Amygdala (tissue), 56 donors: ENCODE data around the gene HSD17B1.
"Not testable (repeated sequence)": the region's sequence is repeated elsewhere in the genome, so short reads cannot be mapped to it uniquely, and the experiment has no call there.

Experiments
- DNase-seq, 56 donors: peaks; one replicate each; lab custom pipeline; 2025; lab: John Stamatoyannopoulos, UW

The HSD17B1 gene

DNA sequence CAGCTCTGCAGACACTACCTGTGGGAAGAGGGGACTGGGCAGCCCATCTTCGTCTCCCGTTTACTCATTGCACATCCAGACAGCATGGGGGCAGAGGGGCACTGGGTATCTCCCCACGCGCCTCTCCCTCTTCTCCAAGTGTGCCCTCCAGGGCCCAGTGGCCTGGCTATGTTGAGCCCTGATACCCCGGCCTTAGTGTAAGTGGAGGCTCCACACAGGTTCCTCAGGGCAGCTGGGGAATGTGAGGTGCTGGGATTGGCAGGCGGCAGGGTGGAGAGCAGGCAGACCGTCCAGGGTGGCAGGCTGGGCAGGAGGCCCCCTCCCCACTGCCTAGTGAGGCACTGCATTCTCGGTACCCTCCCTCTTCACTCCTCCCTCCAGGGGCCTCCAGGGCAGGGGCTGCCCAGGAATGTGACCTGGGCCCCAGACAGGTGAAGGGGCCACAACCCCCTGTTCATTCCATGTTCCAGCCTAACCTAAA, 29.9 kb upstream of the HSD17B1 start:
- no peak for DNase-seq

DNA sequence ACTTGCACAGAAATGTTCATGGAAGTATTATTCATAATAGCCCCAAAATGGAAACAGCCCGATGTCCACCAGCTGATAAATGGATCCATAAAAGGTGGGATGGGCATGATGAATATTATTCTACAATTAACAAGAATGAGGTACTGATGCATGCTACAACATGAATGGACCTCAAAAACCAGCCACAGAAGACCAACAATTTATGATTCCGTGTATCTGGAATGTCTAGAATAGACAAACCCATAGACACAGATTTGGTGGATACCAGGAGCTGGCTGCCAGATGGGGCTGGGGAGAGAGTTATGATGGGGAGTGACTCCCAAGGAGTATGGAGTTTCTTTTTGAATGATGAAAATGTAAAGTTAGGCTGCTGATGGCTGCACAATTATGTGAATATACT, 27.5 kb upstream of the HSD17B1 start:
- DNase-seq, result no peak

DNA sequence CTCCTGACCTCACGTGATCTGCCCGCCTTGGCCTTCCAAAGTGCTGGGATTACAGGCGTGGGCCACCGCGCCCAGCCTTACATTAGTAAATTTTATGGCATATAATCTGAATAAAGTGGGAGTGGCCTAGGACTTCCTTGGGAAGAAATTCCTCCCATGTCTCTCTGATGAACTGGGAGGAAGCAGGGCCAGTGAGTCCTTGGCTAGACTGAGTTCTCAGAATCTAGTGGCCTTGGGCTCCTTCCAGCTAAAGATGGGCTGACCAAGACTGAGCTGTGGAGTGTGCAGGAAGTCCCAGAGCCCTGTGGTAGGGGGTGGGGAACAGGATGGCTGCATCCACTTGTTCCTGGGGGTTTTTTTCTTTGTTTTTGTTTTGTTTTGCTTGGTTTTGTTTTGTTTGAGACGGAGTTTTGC, 26.7 kb upstream of the HSD17B1 start:
- DNase-seq, result no peak

DNA sequence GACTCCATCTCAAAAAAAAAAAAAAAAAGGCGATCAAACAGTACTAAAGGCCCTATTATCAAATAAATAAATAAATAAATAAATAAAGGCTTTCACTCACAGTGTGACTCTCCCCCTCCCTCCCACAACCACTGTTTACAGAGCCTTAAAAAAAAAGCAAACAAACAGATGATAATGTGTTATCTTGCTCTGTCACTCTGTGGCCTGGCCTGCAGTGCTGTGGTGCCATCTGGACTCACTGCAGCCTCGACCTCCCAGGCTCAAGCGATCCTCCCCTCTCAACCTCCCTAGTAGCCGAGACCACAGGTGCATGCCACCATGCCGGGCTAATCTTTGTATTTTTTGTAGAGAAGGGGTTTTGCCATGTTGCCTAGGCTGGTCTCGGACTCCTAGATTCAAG, 24.8 kb upstream of the HSD17B1 start:
- peak in 1 of 56 donors; percentile 8 for DNase-seq

DNA sequence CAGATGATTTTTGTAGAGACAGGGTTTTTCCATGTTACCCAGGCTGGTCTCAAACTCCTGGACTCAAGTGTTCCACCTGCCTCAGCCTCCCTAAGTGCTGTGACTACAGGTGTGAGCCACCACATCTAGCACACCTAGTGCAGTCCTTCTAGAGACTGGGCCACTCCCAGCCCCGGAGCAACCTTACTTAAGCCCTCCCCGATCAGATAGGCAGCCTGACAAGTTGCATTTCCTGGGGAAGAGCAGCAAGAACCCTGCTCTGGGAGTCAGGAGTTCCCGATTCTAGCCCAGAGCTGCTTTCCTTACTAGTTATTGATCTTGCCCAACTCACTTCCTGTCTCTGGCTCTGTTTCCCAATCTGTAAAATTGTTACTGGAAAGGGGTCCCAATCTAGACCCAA, 23.7 kb upstream of the HSD17B1 start:
- no peak for DNase-seq

DNA sequence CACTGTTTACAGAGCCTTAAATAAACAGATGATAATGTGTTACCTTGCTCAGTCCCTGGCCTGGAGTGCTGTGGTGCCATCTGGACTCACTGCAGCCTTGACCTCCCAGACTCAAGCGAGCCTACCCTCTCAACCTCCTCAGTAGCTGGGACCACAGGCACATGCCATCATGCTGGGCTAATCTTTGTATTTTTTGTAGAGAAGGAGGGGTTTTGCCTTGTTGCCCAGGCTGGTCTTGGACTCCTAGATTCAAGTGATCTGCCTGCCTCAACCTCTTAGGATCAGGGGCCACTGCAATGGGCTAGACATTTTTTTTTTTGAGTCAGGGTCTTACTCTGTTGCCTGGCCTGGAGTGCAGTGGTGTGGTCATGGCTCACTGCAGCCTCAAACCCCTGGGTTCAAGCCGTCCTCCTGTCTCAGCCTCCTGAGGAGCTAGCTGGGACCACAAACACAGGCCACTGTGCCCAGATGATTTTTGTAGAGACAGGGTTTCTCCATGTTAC, 21.7 kb upstream of the HSD17B1 start:
- no peak for DNase-seq

DNA sequence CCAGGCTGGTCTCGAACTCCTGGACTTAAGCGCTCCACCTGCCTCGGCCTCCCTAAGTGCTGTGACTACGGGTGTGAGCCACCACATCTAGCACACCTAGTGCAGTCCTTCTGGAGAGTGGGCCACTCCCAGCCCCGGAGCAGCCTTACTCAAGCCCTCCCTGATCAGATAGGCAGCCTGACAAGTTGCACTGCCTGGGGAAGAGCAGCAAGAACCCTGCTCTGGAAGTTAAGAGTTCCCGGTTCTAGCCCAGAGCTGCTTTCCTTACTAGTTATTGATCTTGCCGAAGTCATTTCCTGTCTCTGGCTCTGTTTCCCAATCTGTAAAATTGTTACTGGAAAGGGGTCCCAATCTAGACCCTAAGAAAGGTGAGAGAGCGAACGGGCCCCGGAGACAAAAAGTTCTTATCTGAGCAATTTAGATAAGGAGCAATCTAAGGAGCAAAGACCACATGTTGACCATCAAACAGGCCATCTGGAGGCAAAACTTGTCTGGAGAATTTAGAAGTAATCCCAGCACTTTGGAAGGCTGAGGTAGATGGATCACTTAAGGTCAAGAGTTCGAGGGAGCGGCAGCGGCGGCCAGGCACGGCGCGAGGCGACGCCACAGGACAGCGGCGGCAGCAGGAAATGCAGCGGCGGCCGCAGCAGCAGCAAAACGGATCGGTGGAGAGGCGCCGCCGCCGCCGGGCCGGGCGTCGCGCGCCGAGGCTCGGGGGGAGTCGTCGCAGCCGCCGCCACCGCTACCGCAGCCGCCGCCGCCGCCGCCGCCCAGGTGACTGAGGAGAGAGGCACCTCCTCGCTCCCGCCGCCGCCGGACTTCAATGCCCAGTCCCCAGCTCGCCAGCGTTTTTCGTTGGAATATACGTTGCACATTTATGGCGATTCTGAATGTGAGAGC, 21.0 kb upstream of the HSD17B1 start:
- peak in 35 of 56 donors; percentile 14 to 71 (median 38) for DNase-seq

DNA sequence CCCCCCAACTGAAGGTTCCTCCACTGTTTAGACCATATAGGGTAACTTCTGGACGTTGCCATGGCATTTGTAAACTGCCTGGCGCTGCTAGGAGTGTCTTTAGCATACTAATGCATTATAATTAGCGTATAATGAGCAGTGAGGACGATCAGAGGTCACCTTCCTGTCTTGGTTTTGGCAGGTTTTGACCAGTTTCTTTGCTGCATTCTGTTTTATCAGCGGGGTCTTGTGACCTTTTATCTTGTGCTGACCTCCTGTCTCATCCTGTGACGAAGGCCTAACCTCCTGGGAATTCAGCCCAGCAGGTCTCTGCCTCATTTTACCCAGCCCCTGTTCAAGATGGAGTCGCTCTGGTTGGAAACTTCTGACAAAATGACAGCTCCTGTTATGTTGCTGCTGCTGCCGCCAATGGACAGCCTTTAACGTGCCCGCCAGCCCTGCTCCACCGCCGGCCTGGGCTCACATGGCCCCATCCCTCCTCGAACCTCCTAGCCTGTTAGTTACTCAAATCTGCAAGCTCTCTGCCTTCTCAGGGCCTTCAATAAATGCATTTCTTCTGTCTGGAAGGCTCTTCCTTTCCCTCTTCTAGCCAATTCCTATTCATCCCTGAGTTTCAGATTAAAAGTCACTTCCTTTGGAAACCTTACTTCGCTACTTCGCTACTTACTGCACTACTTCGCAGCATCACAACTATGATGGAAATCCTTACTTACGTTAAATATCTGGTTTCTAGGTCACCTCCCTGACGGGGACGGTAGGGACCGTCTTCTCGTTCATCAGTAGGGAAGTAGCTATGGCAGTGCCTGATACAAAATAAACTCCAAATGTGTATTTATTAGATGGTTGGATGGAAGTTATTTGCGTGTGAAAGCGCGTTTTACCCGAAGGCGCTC, 17.3 kb upstream of the HSD17B1 start:
- DNase-seq, result peak in 3 of 56 donors; percentile 14 to 40 (median 19)

DNA sequence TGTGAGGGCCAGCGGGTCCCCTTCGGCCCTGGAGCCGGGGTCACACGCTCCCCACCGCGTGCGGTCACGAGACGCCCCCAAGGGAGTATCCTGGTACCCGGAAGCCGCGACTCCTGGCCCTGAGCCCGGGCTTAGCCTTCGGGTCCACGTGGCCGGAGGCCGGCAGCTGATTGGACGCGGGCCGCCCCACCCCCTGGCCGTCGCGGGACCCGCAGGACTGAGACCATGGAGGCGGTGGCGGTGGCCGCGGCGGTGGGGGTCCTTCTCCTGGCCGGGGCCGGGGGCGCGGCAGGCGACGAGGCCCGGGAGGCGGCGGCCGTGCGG, 16.7 kb upstream of the HSD17B1 start, which contains the start of gene NAGLU:
NAGLU (plus strand) TSS at position 194 of the 324 bp plus-strand sequence; CDS start at position 226, 32 bp downstream.
- DNase-seq, result peak; percentile 62 to 98 (median 89)

DNA sequence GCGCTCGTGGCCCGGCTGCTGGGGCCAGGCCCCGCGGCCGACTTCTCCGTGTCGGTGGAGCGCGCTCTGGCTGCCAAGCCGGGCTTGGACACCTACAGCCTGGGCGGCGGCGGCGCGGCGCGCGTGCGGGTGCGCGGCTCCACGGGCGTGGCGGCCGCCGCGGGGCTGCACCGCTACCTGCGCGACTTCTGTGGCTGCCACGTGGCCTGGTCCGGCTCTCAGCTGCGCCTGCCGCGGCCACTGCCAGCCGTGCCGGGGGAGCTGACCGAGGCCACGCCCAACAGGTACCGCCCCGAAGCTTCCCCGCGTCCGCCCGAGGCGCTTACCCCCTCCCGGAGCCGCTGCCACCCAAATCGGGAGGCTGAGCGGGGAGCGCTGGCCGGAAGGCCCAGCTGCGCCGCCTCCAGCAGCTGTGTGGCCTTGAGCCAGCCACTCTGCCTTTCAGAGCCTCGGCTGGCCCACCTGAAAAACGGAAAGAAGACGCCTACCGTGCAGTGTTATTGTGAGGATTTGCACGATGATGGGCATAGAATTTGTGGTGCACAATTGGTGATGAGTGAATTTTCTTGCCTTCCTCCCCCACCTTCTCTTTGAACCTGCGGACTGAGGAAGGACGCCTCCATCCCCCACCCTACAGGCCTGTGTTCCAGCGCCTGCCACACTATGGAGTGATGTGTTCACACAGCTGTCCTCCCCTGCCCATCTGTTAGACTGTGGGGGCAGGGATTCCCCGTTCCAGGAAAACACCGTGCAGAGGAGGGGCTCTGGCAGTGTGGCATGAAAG, 16.2 kb upstream of the HSD17B1 start:
- peak in 45 of 56 donors; percentile 21 to 82 (median 70) for DNase-seq

DNA sequence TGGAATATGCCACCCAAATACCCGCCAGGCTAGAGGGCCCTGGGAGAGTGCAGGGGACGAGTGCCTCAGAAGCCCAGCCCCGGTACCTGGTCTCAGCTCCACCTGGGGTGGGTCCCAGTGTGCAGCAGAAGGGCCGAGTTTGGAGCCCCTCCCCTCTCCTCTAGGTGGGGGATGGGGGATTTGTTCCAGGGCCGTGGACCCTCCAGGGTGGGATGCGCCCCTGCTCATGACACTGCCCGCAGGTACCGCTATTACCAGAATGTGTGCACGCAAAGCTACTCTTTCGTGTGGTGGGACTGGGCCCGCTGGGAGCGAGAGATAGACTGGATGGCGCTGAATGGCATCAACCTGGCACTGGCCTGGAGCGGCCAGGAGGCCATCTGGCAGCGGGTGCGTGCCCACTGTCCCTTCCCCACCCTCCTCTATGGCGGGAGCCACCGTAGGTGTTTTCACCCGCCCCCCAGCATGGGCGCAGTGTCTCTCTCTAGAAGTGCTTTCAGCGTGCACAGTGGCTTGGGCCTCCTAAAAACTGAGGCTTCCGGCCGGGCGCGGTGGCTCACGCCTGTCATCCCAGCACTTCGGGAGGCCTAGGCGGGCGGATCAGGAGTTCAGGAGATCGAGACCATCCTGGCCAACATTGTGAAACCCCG, 15.4 kb upstream of the HSD17B1 start:
- peak in 1 of 56 donors; percentile 53 for DNase-seq

DNA sequence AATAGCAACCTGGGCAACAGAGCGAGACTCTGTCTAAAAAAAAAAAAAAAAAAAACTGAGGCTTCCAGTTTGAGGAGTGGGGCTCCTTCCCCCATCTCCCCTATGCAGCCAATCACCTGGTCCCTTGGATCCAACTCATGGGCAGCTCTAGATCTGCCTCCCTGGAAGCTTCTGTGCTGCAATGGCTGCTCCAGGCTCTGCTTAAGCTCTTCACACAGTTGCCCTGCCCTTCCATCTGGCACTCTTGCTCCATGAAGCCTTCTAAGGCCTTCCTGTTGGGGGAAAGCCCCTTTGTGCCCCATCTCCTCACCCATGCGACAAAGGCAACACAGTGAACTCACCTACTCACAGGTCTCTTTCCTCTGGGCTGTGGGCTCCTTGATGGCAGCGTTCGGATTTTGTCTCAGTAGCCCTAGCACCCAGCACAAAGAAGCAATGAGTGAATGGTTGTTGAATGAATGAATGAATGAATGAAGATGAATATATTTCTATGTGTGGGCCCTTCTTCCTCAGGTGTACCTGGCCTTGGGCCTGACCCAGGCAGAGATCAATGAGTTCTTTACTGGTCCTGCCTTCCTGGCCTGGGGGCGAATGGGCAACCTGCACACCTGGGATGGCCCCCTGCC, 14.8 kb upstream of the HSD17B1 start:
- no peak for DNase-seq

DNA sequence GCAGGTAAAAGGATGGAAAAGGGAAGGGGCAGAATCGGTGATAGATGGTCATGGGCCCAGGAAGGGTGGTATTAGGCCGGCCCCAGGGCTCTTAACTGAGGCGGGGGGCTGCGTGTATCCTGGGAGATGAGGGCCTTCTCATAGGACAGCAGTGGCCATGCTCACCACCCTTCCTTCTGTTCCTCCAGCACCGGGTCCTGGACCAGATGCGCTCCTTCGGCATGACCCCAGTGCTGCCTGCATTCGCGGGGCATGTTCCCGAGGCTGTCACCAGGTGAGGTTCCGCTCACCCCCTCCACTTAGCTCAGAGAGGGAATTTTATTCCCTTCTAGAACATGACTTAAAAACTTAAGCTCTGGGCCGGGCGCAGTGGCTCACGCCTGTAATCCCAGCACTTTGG, 14.2 kb upstream of the HSD17B1 start:
- no peak for DNase-seq

DNA sequence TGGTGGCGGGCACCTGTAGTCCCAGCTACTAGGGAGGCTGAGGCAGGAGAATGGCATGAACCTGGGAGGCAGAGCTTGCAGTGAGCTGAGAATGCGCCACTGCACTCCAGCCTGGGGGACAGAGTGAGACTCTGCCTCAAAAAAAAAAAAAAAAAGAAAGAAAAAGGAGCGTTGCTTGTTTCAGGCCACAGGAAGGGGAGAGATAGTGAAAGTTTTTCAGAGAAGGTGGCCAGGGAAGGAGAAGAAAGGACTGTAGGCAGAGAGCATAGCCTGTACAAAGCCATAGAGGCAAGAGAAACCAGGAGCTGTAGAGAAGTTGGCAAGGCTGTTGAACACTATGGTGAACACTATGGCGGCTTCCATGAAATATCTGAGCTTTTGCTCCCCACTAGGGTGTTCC, 12.2 kb upstream of the HSD17B1 start:
- DNase-seq, result not testable (repeated sequence)

DNA sequence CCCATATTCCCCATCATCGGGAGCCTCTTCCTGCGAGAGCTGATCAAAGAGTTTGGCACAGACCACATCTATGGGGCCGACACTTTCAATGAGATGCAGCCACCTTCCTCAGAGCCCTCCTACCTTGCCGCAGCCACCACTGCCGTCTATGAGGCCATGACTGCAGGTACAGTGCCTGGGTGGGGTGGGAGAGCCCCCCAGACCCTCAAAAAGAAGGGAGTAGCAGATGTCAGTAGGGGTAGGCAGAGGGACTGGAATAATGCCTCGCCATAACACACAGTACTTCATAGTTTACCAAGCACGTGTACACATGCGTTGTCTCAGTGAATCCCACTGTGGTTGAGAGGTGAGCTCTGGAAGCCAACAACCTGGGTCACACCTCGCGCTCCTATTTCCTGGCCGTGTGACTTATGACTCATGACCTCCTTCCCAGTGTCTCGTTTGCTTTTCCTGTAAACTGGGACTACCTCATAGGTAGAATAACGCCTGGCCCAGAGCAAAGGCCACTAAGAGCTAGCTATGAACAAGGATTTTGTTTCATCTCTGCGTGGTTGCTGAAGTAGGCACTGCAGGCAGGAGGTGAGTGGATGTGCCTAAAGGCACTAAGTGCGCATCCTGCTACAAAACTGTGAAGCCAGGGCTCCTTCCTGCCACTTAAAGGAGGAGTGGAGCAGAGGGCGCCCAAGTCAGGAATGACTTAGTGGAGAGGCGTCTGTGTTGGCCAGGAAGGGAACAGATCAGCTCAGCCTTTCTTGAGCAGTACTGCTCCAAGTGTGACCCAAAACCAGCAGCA, 11.5 kb upstream of the HSD17B1 start:
- no peak for DNase-seq

DNA sequence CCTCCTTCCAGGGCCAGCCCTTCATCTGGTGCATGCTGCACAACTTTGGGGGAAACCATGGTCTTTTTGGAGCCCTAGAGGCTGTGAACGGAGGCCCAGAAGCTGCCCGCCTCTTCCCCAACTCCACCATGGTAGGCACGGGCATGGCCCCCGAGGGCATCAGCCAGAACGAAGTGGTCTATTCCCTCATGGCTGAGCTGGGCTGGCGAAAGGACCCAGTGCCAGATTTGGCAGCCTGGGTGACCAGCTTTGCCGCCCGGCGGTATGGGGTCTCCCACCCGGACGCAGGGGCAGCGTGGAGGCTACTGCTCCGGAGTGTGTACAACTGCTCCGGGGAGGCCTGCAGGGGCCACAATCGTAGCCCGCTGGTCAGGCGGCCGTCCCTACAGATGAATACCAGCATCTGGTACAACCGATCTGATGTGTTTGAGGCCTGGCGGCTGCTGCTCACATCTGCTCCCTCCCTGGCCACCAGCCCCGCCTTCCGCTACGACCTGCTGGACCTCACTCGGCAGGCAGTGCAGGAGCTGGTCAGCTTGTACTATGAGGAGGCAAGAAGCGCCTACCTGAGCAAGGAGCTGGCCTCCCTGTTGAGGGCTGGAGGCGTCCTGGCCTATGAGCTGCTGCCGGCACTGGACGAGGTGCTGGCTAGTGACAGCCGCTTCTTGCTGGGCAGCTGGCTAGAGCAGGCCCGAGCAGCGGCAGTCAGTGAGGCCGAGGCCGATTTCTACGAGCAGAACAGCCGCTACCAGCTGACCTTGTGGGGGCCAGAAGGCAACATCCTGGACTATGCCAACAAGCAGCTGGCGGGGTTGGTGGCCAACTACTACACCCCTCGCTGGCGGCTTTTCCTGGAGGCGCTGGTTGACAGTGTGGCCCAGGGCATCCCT, 9.3 kb upstream of the HSD17B1 start:
- DNase-seq, result peak in 22 of 56 donors; percentile 8 to 65 (median 38)

DNA sequence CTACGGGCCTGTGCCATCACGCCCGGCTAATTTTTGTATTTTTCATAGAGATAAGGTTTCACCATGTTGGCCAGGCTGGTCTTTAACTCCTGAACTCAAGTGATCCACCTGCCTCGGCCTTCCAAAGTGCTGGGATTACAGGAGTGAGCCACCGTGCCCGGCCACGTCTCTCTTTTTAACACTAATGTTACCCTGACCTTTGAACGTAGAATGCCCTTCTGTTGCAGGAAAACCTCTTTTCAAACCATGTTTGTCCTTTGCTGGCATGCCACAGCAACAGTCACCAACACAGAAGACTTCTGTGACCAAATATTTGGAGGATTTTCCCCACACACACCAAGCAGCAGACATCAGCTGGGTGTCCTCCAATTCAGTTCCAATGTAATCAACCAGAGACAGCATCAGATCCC, 7.8 kb upstream of the HSD17B1 start:
- DNase-seq, result no peak
